Transverse colon (tissue), 4 donors: Measurements from ENCODE around the gene NWD2.

Source experiments
- CTCF ChIP-seq, 5 experiments: fragments of 200-600 bp in 3 of 5; fragments of 450-650 bp in 2 of 5; sonication (generic) in 3 of 5; IDR thresholded peaks; 1 replicate in 2 of 5; 2 replicates in 3 of 5; pipeline ENCODE4 v1.5.1; 2016 to 2017; ENCODE audit warnings: antibody characterized with exemption in 5 of 5, inconsistent platforms in 3 of 5, mild to moderate bottlenecking in 2 of 5, moderate library complexity in 1 of 5
- EP300 ChIP-seq: sonication (generic); formaldehyde crosslinking; IDR thresholded peaks from one replicate; pipeline ENCODE4 v1.6.1; 2017; ENCODE audit warnings: antibody characterized with exemption, low read depth
- POLR2A ChIP-seq: fragments of 450-650 bp; IDR thresholded peaks from one replicate; pipeline ENCODE4 v1.6.1; 2016; ENCODE audit warnings: antibody characterized with exemption, mild to moderate bottlenecking, moderate library complexity
- POLR2AphosphoS5 ChIP-seq, 3 donors: sonication (generic); formaldehyde crosslinking; IDR thresholded peaks; one replicate each; pipeline ENCODE4 v1.6.1; 2016; ENCODE audit warnings: antibody characterized with exemption in 3 of 3

GRCh38 chr4:37436546-37436945 is 192.0 kb downstream of the NWD2 start:
- TF ChIP-seq POLR2A (no peak), CTCF (IDR thresholded peaks at IDR 0.05) (no peak), POLR2AphosphoS5 (IDR thresholded peaks at IDR 0.05) (no peak), EP300 (no peak)
